AG10803 (cell line): ENCODE data around the gene ECSIT.

Experiments
- DNase-seq: peaks from one replicate; pipeline ENCODE4 v3.0.0; 2010; ENCODE audit warnings: low read depth
- H3K4me3 ChIP-seq: 2 replicates; pipeline ENCODE4 v1.5.1; 2011; ENCODE audit warnings: mild to moderate bottlenecking, low read length, control low read depth
- TF ChIP-seq, protein P1 (sequence below): conservative IDR thresholded peaks from 2 replicates; pipeline ENCODE4 v1.5.1; 2011; ENCODE audit warnings: mild to moderate bottlenecking, low read length, control low read depth, inconsistent platforms

ECSIT gene

DNA sequence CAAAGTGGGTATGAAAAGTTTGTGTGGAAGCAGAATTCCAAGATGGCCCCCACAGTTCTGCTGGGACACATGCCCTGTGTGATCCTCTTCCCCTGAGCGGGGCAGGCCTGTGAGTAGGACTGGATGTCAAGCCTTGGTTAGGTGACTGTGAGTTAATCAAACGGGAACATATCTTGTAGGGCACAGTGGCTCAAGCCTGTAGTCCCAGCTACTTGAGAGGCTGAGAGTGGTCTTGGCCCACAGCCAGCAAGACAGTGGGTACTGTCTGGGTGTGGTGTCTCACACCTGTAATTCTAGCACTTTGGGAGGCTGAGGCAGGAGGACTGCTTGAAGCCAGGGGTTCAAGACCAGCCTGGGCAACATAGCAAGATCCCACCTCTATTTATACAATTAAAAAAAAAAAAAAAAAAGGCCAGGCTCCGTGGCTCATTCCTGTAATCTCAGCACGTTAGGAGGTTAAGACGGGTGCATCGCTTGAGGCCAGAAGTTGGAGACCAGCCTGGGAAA is 29.7 kb downstream of the ECSIT start:
- TF ChIP-seq, protein P1, sequence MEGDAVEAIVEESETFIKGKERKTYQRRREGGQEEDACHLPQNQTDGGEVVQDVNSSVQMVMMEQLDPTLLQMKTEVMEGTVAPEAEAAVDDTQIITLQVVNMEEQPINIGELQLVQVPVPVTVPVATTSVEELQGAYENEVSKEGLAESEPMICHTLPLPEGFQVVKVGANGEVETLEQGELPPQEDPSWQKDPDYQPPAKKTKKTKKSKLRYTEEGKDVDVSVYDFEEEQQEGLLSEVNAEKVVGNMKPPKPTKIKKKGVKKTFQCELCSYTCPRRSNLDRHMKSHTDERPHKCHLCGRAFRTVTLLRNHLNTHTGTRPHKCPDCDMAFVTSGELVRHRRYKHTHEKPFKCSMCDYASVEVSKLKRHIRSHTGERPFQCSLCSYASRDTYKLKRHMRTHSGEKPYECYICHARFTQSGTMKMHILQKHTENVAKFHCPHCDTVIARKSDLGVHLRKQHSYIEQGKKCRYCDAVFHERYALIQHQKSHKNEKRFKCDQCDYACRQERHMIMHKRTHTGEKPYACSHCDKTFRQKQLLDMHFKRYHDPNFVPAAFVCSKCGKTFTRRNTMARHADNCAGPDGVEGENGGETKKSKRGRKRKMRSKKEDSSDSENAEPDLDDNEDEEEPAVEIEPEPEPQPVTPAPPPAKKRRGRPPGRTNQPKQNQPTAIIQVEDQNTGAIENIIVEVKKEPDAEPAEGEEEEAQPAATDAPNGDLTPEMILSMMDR: no peak
- H3K4me3 ChIP-seq: no peak overlapping the region
- DNase-seq: no peak

DNA sequence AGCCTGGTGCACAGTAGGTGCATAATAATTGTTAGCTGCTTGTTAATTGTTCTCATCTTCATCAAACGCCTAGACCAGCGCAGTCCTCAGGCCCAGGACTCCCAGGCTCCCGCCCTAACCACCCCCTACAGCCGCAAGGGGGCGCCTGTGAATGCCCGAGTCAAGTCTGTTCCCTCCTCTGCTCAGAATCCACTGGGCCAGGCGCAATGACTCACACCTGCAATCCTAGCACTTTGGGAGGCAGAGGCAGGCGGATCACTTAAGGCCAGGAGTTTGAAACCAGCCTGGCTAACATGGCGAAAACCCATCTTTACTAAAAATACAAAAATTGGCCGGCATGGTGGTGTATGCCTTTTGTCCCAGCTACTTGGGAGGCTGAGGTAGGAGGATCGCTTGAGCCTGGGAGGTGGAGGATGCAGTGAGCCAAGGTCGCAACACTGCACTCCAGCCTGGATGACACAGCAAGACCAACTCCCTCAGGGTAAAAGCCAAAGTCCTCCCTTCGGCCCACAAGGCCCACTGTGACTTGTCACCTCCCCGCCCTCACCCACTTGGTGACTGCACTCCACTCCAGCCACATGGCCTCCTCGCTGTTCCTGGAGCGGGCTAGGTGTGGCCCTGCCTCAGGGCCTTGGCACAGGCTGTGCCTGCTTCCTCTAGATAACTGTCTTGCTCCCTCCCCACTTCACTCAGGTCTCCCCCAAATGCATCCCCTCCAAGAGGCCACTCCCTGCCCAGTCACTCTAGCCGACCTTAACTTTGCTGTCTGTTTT is 32.4 kb downstream of the ECSIT start:
- no peak overlapping the region for H3K4me3 ChIP-seq
- DNase-seq: peak; percentile 81
- TF ChIP-seq, protein P1: peak; percentile 70

DNA sequence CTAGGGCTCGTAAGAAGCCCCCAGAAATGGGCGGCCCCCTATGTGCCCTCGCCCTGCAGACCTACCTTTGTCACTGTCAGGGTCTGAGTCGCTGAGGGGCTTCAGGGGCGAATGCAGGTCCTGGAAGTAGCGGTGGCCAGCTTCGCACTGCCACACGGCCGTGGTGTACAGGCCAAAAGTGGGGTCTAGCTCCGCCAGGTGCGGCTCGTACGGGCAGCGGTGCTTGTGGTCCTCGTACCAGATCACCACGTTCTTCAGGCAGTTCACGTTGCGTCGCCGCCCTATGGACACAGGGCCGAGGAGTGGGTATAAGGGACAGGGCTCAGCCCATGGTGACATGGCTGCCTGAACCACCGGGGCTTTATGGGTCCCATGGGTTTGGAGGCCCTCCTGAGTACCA is 33.0 kb downstream of the ECSIT start:
- TF ChIP-seq, protein P1: no peak
- DNase-seq: no peak
- H3K4me3 ChIP-seq: no peak overlapping the region

DNA sequence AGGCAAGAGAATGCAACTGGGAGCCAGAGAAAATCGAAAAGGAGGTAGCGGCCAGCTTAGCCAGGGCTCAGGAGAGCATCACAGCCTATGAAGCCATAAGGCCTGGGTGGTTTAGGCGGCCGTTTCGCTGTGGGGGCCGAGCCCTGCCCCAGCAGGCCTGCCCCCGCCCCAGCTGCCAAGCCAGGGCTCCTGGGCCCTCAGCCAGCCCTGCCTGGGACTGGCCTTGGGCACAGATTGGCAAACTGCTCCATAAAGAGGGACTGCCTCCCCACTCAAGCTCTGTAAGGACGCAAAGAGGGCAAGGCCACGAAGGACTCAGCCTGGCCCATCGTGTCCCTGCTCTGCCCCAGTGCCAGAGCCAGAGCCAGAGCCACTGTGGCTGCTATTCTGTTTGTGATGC is 33.5 kb downstream of the ECSIT start:
- no peak for DNase-seq
- H3K4me3 ChIP-seq: no peak overlapping the region
- TF ChIP-seq, protein P1: no peak

DNA sequence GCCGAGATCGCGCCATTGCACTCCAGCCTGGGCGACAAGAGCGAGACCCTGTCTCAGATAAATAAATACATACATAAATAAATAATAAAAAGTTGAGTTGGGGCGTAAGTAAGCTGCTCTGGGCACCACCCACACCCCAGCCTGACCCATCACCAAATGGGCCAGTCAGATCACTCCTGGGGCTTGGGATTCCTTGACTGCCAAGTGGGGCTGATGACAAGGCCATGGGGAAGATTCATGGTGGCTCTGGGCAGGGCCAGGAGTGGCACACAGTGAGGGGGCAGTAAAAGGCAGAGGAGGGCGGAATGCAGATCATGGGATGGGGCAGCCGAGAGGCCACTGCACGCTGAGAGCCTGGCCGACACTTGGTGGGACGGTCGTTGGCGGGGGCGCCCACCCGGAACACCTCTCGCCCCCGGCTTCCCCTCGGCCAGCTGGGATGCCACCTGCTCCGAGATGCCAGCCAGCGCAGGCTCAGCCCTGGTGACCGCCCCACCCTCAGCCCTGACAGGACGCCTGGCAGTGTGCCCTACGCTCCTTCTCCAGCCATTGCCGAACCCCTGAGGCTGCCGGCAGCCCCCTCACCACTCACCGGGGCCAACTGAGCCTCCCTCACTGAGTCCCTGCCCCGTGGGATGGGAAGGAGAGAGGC is 34.2 kb downstream of the ECSIT start:
- no peak for DNase-seq
- TF ChIP-seq, protein P1: no peak
- H3K4me3 ChIP-seq: no peak overlapping the region

DNA sequence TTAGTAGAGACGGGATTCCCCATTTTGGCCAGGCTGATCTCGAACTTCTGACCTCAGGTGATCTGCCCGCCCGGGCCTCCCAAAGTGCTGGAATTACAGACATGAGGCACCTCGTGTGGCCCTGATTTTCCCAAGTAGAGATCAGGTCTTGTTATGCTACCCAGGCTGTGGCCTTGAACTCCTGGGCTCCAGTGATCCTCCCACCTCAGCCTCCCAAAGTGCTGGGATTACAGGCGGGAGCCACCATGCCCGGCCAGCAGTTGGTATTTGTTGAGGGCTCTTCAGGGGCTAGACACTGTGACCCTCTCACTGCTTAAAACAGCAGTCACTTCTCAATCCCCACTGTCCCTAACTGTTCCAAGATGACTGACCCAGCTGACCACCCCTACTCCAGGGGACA is 39.6 kb downstream of the ECSIT start:
- DNase-seq: no peak
- TF ChIP-seq, protein P1: no peak
- H3K4me3 ChIP-seq: no peak overlapping the region
